Right ventricle myocardium superior (tissue), 1 donor: ENCODE data around the gene TNPO2. TPM values are rescaled to one million over a fixed set of nuclear protein-coding genes. Genes with fewer than 3 reads are reported as not detected.

Experiments used
- ATAC-seq: fragments of 200-7000 bp; cut with Tn5 transposase; one replicate; pipeline ENCODE4 v1.9.1; 2020; ENCODE audit warnings: mild to moderate bottlenecking; ENCODE audit not compliant: poor library complexity
- DNase-seq: peaks from one replicate; pipeline ENCODE4 v3.0.0-alpha.2; 2020
- intact Hi-C: fragments of 100-400 bp; cut with DNase I; formaldehyde crosslinking; loops from one replicate; pipeline ENCODE4 v1.11.2; 2022
- total RNA-seq: library from RNA; stranded (reverse); fragmentation: NEBNext Ultra II Directional; extraction: Animal tissue kit (Norgen Biotek cat#: 25700); gene quantifications from one replicate; pipeline ENCODE4 v1.2.1, GENCODE V29; 2021
- donor health status: DM: no; HTN: yes; CAD: no; lungs with severe emphysema.

Gene TNPO2
- total RNA-seq, 1 donor from 2014 or later, result 30.9 TPM

GRCh38 chr19:12665671-12666264 lies 58.0 kb downstream of the TNPO2 start:
- DNase-seq (no peak), ATAC-seq (no peak)
- intact Hi-C loops, result no loop called here

DNA sequence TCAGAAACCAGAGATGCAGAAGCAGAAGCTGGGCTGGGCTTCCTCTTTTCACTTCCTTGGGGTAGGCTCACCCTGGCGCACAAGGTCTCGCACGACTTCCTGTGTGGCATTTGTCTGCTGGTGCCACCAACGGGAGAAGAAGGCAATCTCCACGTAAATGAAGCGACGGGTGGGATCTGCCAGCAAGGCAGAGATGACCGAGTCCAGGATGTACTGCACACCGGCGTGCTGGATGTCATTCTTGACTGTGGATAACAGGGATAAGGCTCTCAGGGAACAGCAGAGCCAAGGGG lies 58.5 kb downstream of the TNPO2 start:
- ATAC-seq, result no peak
- DNase-seq, result peak; percentile 75
- intact Hi-C loops, result no loop called here

GRCh38 chr19:12664406-12665280 lies 59.1 kb downstream of the TNPO2 start:
- ATAC-seq (no peak), DNase-seq (no peak)
- intact Hi-C loops, result no loop called here

DNA sequence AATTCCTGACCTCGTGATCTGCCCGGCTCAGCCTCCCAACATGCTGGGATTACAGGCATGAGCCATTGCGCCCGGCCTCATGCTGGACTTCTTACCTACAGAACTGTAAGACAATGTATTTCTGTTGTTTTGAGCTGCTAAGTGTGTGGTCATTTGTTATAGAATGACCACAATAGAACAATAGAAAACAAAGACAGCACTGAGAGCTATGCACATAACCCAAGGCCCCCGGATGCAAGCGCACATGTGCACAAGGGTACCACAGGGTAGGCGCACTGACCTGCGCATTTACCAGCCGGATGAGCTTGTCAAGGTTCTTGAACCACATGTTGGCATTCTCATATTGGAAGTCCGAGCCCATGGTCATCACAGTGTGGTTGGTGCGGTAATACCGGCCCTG lies 62.8 kb downstream of the TNPO2 start:
- DNase-seq, result no peak
- intact Hi-C loops, result no loop called here

GRCh38 chr19:12657966-12658365 lies 65.8 kb downstream of the TNPO2 start:
- no peak for DNase-seq
- ATAC-seq, result no peak

More for the DNA sequence above, 62.8 kb downstream of the TNPO2 start:
- ATAC-seq, result no peak

GRCh38 chr19:12656899-12657571 lies 66.7 kb downstream of the TNPO2 start:
- no peak for DNase-seq
- intact Hi-C loops, result no loop called here
- no peak for ATAC-seq

More at GRCh38 chr19:12657966-12658365, 65.8 kb downstream of the TNPO2 start:
- intact Hi-C loops, result no loop called here

DNA sequence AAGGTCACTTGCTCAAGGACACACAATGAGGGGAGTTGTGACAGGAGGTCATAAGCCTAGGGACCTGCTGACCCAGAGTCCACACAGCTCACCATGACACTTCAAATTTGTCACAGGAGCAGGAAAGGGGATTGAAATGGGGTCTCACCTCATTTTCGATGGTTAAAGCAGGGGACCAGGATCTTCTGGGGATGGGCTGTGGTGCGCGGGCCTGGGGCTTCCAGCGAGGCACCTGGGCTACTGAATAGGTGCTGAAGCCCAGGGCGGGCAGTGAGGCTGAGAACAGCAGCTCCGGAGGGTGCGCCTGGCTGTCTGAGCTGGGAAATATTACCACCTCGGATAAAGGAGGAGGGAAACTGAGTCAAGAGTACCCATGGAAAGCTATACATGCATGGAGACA lies 68.2 kb downstream of the TNPO2 start:
- DNase-seq (no peak), ATAC-seq (no peak)
- intact Hi-C loops, result no loop called here

DNA sequence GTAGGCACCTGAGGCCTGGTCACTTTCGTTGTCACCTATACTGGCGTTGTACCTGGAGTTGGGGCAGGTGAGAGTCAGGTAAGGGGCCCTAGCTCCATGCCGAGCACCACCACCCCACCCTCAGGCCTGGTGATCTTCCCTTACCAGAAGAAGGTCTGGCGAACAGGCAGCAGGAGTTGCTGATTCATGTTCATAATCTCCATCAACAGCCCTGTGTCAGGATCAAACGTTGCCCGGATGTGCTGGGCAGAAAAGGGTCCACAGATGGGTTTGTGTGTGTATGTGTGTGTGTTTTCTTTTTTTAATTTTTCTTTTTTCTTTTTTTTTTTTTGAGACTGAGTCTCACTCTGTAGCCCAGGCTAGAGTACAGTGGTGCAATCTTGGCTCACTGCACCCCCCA lies 71.5 kb downstream of the TNPO2 start:
- DNase-seq (no peak), ATAC-seq (no peak)
- intact Hi-C loops, result no loop called here

GRCh38 chr19:12649941-12650340 lies 73.8 kb downstream of the TNPO2 start:
- no peak for DNase-seq
- intact Hi-C loops, result no loop called here
- ATAC-seq, result no peak

Other genes with a start within 250 kb of the TNPO2 start
- 1.4 TPM for gene ZNF709, start 239.1 kb downstream of the TNPO2 start, total RNA-seq
- gene ZNF564, start 172.4 kb downstream of the TNPO2 start, total RNA-seq, result 9.9 TPM
- 3.9 TPM for gene ZNF490, start 113.1 kb downstream of the TNPO2 start, total RNA-seq
- 14.5 TPM for gene ZNF791, start 113.0 kb downstream of the TNPO2 start, total RNA-seq
- 33.2 TPM for gene MAN2B1, start 57.2 kb downstream of the TNPO2 start, total RNA-seq
- 6.5 TPM for gene WDR83, start 57.1 kb downstream of the TNPO2 start, total RNA-seq
- 42.9 TPM for gene DHPS, start 42.1 kb downstream of the TNPO2 start, total RNA-seq
- gene GNG14, start 35.9 kb downstream of the TNPO2 start, total RNA-seq, result not detected
- gene FBXW9, start 27.3 kb downstream of the TNPO2 start, total RNA-seq, result 2.0 TPM
- 117 TPM for gene TRIR, start 10.8 kb upstream of the TNPO2 start, total RNA-seq
- 60.7 TPM for gene GET3, start 13.6 kb upstream of the TNPO2 start, total RNA-seq
- not detected for gene BEST2, start 27.9 kb upstream of the TNPO2 start, total RNA-seq
- 43.6 TPM for gene HOOK2, start 51.6 kb upstream of the TNPO2 start, total RNA-seq
- gene JUNB, start 67.6 kb upstream of the TNPO2 start, total RNA-seq, result 23.9 TPM
- gene PRDX2, start 77.9 kb upstream of the TNPO2 start, total RNA-seq, result 684 TPM
- 1.6 TPM for gene THSD8, start 78.1 kb upstream of the TNPO2 start, total RNA-seq
- 6.3 TPM for gene RNASEH2A, start 82.7 kb upstream of the TNPO2 start, total RNA-seq
- not detected for gene RTBDN, start 110.6 kb upstream of the TNPO2 start, total RNA-seq
- gene MAST1, start 114.6 kb upstream of the TNPO2 start, total RNA-seq, result not detected
- gene DNASE2, start 157.5 kb upstream of the TNPO2 start, total RNA-seq, result 16.9 TPM
- gene KLF1, start 163.3 kb upstream of the TNPO2 start, total RNA-seq, result not detected
- gene GCDH, start 167.2 kb upstream of the TNPO2 start, total RNA-seq, result 39.5 TPM
- not detected for gene SYCE2, start 195.4 kb upstream of the TNPO2 start, total RNA-seq
- 34.6 TPM for gene FARSA, start 209.8 kb upstream of the TNPO2 start, total RNA-seq
- gene CALR, start 214.7 kb upstream of the TNPO2 start, total RNA-seq, result 378 TPM
- gene RAD23A, start 221.9 kb upstream of the TNPO2 start, total RNA-seq, result 174 TPM
- 31.1 TPM for gene GADD45GIP1, start 233.3 kb upstream of the TNPO2 start, total RNA-seq
- gene DAND5, start 245.6 kb upstream of the TNPO2 start, total RNA-seq, result 9.1 TPM